Esophagus squamous epithelium (tissue), 4 donors: ENCODE results near the gene PRELID1.

Experiments
- CTCF ChIP-seq, 6 experiments: fragments of 450-650 bp in 4 of 6; fragments of 200-600 bp in 2 of 6; sonication (generic) in 2 of 6; IDR thresholded peaks; one replicate each; pipeline ENCODE4 v1.5.1; 2016 to 2019; ENCODE audit warnings: antibody characterized with exemption in 6 of 6, mild to moderate bottlenecking in 4 of 6, moderate library complexity in 4 of 6
- POLR2A ChIP-seq, 4 donors: fragments of 450-650 bp; IDR thresholded peaks; one replicate each; pipeline ENCODE4 v1.6.1; 2017; ENCODE audit warnings: antibody characterized with exemption in 4 of 4, mild to moderate bottlenecking in 4 of 4, moderate library complexity in 3 of 4

- peak; percentile 74 to 95 (median 82) for TF ChIP-seq CTCF (IDR thresholded peaks at IDR 0.05)
- no peak for TF ChIP-seq POLR2A (IDR thresholded peaks at IDR 0.05)
These were observed 6.0 kb downstream of the PRELID1 start for GRCh38 chr5:177309351-177310191.
